Occipital lobe (tissue), 2 donors: ENCODE data around the gene TCHP. TPM values are rescaled to one million over a fixed set of nuclear protein-coding genes. Genes with fewer than 3 reads are reported as not detected.
A peak's percentile ranks its signal among the peaks of the same experiment; 100 is the strongest.
"Not testable (repeated sequence)": the region's sequence is repeated elsewhere in the genome, so short reads cannot be mapped to it uniquely, and the experiment has no call there.

Source experiments
- DNase-seq: peaks from one replicate; lab custom pipeline; 2025; lab: John Stamatoyannopoulos, UW
- total RNA-seq: library from RNA; depleted of rRNA; stranded (reverse); fragments of >200 nt; gene quantifications from one replicate; pipeline ENCODE4 v1.2.3, GENCODE V29; 2014

The TCHP gene
- total RNA-seq, 1 donor from 2014 or later: 6.2 TPM

GRCh38 chr12:109879351-109880042, 20.6 kb upstream of the TCHP start:
- no peak for DNase-seq

- DNase-seq: peak; percentile 68
These were observed 19.8 kb upstream of the TCHP start, which contains the start of gene GLTP for GRCh38 chr12:109880043-109880931. Gene GLTP (minus strand): TSS chr12:109880541. CDS start chr12:109880374, 167 bp downstream.

- DNase-seq: no peak
These were observed 19.1 kb upstream of the TCHP start for GRCh38 chr12:109880938-109881337.

- DNase-seq: no peak
These were observed 18.3 kb upstream of the TCHP start for GRCh38 chr12:109881752-109882151.

GRCh38 chr12:109883461-109883860, 16.6 kb upstream of the TCHP start:
- no peak for DNase-seq

- DNase-seq: no peak
These were observed 14.5 kb upstream of the TCHP start for GRCh38 chr12:109885616-109886015.

- DNase-seq: no peak
These were observed 11.7 kb upstream of the TCHP start for GRCh38 chr12:109888179-109889020.

GRCh38 chr12:109890620-109891170, 9.4 kb upstream of the TCHP start:
- DNase-seq: no peak

- DNase-seq: not testable (repeated sequence)
These were observed 8.3 kb upstream of the TCHP start for GRCh38 chr12:109891731-109892130.

GRCh38 chr12:109892165-109892715, 7.8 kb upstream of the TCHP start:
- DNase-seq: no peak

- no peak for DNase-seq
These were observed 7.3 kb upstream of the TCHP start for GRCh38 chr12:109892748-109893147.

GRCh38 chr12:109893261-109893995, 6.6 kb upstream of the TCHP start:
- no peak for DNase-seq

- DNase-seq: no peak
These were observed 5.1 kb upstream of the TCHP start for GRCh38 chr12:109894939-109895338.

- no peak for DNase-seq
These were observed 3.9 kb upstream of the TCHP start for GRCh38 chr12:109896188-109896587.

- DNase-seq: no peak
These were observed 3.0 kb upstream of the TCHP start for GRCh38 chr12:109897029-109897428.

GRCh38 chr12:109899345-109899744, 729 bp upstream of the TCHP start:
- DNase-seq: not testable (repeated sequence)

GRCh38 chr12:109900752-109901580, 892 bp downstream of the TCHP start:
- DNase-seq: no peak

GRCh38 chr12:109902891-109903418, 2.9 kb downstream of the TCHP start:
- no peak for DNase-seq

- no peak for DNase-seq
These were observed 5.2 kb downstream of the TCHP start for GRCh38 chr12:109905301-109905700.
